B cell (primary cell): ENCODE results near the gene NIPAL1. TPM values are rescaled to one million over a fixed set of nuclear protein-coding genes. Genes with fewer than 3 reads are reported as not detected.

Source experiments
- ATAC-seq: fragments of 200-7000 bp; cut with Tn5 transposase; one replicate; pipeline ENCODE4 v1.10.0; 2021; ENCODE audit warnings: low read depth, mild to moderate bottlenecking, moderate number of reproducible peaks, moderate library complexity
- CTCF ChIA-PET: fragments of 350-600 bp; sonication (Branson Sonifier 250); formaldehyde crosslinking; loops from one replicate; lab custom pipeline; 2021; ENCODE audit warnings: antibody characterized with exemption, inconsistent platforms; lab: Charles Lee
- POLR2A ChIA-PET: fragments of 350-600 bp; sonication (Branson Sonifier 250); formaldehyde crosslinking; loops from one replicate; lab custom pipeline; 2021; ENCODE audit warnings: antibody characterized with exemption; lab: Charles Lee
- DNase-seq: peaks from one replicate; pipeline ENCODE4 v3.0.0; 2013
- H2AFZ ChIP-seq: 2 replicates; pipeline ENCODE4 v1.6.1; 2012; ENCODE audit warnings: mild to moderate bottlenecking, low read depth, low read length; ENCODE audit not compliant: insufficient read depth, poor library complexity, severe bottlenecking
- H3K27ac ChIP-seq, 2 donors: 1 replicate in 1 of 2; 2 replicates in 1 of 2; pipeline ENCODE4 v1.5.1; 2012 to 2013; ENCODE audit warnings: low read length in 2 of 2, mild to moderate bottlenecking in 2 of 2, moderate library complexity in 1 of 2
- H3K27me3 ChIP-seq, 4 experiments: fragments of 200-600 bp in 1 of 4; sonication (generic) in 1 of 4; replicated peaks in 1 of 4; 1 replicate in 2 of 4; 2 replicates in 2 of 4; pipeline versions ENCODE4 v1.6.1 to v1.7.0; 2013 to 2016; ENCODE audit warnings: low read length in 3 of 4, mild to moderate bottlenecking in 2 of 4, mixed read lengths in 1 of 4, moderate library complexity in 1 of 4; ENCODE audit not compliant: insufficient read depth in 4 of 4, control insufficient read depth in 3 of 4; ENCODE audit errors: control extremely low read depth in 1 of 4
- H3K36me3 ChIP-seq, 2 experiments: replicated peaks in 1 of 2; 1 replicate in 1 of 2; 2 replicates in 1 of 2; pipeline versions ENCODE4 v1.6.1 to v1.7.1; 2013; ENCODE audit warnings: low read length in 1 of 2; ENCODE audit not compliant: insufficient read depth in 2 of 2, control insufficient read depth in 1 of 2; ENCODE audit errors: control extremely low read depth in 1 of 2, extremely low read depth in 1 of 2
- H3K4me1 ChIP-seq, 2 donors: fragments of 200-600 bp in 1 of 2; sonication (generic) in 1 of 2; 1 replicate in 1 of 2; 2 replicates in 1 of 2; pipeline versions ENCODE4 v1.5.1 to v1.6.1; 2013 to 2017; ENCODE audit warnings: low read length in 2 of 2; ENCODE audit not compliant: control insufficient read depth in 2 of 2, insufficient read depth in 2 of 2
- H3K4me2 ChIP-seq: replicated peaks from 2 replicates; pipeline ENCODE3; 2012; ENCODE audit warnings: mild to moderate bottlenecking, low read depth, low read length; ENCODE audit not compliant: poor library complexity, severe bottlenecking
- H3K4me3 ChIP-seq, 5 experiments: fragments of 200-600 bp in 1 of 5; sonication (generic) in 1 of 5; 1 replicate in 3 of 5; 2 replicates in 2 of 5; pipeline versions ENCODE4 v1.5.1 to v1.7.0; 2011 to 2016; ENCODE audit warnings: low read length in 4 of 5, mild to moderate bottlenecking in 4 of 5, low read depth in 2 of 5, control low read depth in 1 of 5, moderate library complexity in 1 of 5; ENCODE audit not compliant: insufficient read depth in 1 of 5; ENCODE audit errors: control extremely low read depth in 1 of 5, extremely low read depth in 1 of 5
- H3K79me2 ChIP-seq: fragments of 200-600 bp; sonication (generic); one replicate; pipeline ENCODE4 v1.6.0; 2016; ENCODE audit warnings: low read length; ENCODE audit not compliant: control insufficient read depth, insufficient read depth
- H3K9ac ChIP-seq: fragments of 200-600 bp; sonication (generic); 2 replicates; pipeline ENCODE4 v1.6.1; 2017; ENCODE audit warnings: mild to moderate bottlenecking, low read length, moderate library complexity
- H3K9me3 ChIP-seq, 3 donors: one replicate each; pipeline versions ENCODE4 v1.6.1 to v1.7.1; 2013; ENCODE audit warnings: low read length in 2 of 3; ENCODE audit not compliant: control insufficient read depth in 2 of 3, insufficient read depth in 1 of 3; ENCODE audit errors: control extremely low read depth in 1 of 3
- H4K20me1 ChIP-seq: 2 replicates; pipeline ENCODE4 v1.6.0; 2012; ENCODE audit warnings: mild to moderate bottlenecking, low read length; ENCODE audit not compliant: insufficient read depth, control insufficient read depth, poor library complexity, severe bottlenecking
- H3K27ac Mint-ChIP-seq: one replicate; pipeline ENCODE4 v1.8.0; 2021; ENCODE audit warnings: mixed read lengths
- H3K27me3 Mint-ChIP-seq: one replicate; pipeline ENCODE4 v1.8.0; 2021; ENCODE audit warnings: mixed read lengths
- H3K4me1 Mint-ChIP-seq: one replicate; pipeline ENCODE4 v1.8.0; 2021; ENCODE audit warnings: mixed read lengths
- H3K4me3 Mint-ChIP-seq: one replicate; pipeline ENCODE4 v1.8.0; 2021; ENCODE audit warnings: mixed read lengths
- H3K9me3 Mint-ChIP-seq: one replicate; pipeline ENCODE4 v1.8.0; 2022; ENCODE audit warnings: mixed read lengths; ENCODE audit not compliant: insufficient read depth
- CTCF ChIP-seq: fragments of 200-600 bp; IDR thresholded peaks from one replicate; pipeline ENCODE4 v1.8.0; 2022; ENCODE audit warnings: antibody characterized with exemption, mild to moderate bottlenecking
- EZH2 ChIP-seq: IDR thresholded peaks from 2 replicates; pipeline ENCODE4 v1.6.1; 2012; ENCODE audit warnings: borderline replicate concordance, low read depth, mild to moderate bottlenecking, moderate library complexity, low read length; ENCODE audit not compliant: insufficient read depth, poor library complexity, severe bottlenecking
- WGBS: methylation state at CpG from one replicate; pipeline ENCODE4 v1.1.5; 2013; ENCODE audit warnings: missing lambda C conversion rate; ENCODE audit not compliant: insufficient coverage; 5-methylcytosine and 5-hydroxymethylcytosine counted together
- intact Hi-C: fragments of 100-400 bp; cut with micrococcal nuclease; formaldehyde crosslinking; loops from one replicate; pipeline ENCODE4 v1.10.0; 2022
- polyA plus RNA-seq: library from polyadenylated mRNA; depleted of rRNA; stranded (reverse); fragments of >200 nt; gene quantifications from 2 replicates; pipeline ENCODE4 v1.2.3, GENCODE V29; 2012
- total RNA-seq, 2 donors: library from RNA; stranded (reverse); fragments of 120-200 nt in 1 of 2; gene quantifications; 1 replicate in 1 of 2; 2 replicates in 1 of 2; pipeline versions ENCODE4 v1.2.3 to v1.2.4, GENCODE V29; 2013 to 2022

The NIPAL1 gene
- total and polyA plus RNA-seq, 2 donors (not counting 1 experiment from before 2014, with no cell fraction given): 0.24 to 1.1 TPM

GRCh38 chr4:48071191-48071590, 54.6 kb downstream of the NIPAL1 start:
- H3K4me1 Mint-ChIP-seq: no peaks in the 10 kb centered on the region
- H3K27me3 Mint-ChIP-seq: no peaks in the 10 kb centered on the region
- 67% methylated on average over 3 of the region's 3 CpGs for WGBS
- no peaks in the 10 kb centered on the region for H3K36me3 ChIP-seq
- no peaks in the 10 kb centered on the region for H3K27me3 ChIP-seq
- POLR2A ChIA-PET: no interaction called here
- ATAC-seq: no peak
- H3K9me3 ChIP-seq: no peaks in the 10 kb centered on the region
- H3K4me1 ChIP-seq: no peaks in the 10 kb centered on the region
- no peak overlapping the region for H2AFZ ChIP-seq
- H3K4me2 ChIP-seq: no peak overlapping the region
- H4K20me1 ChIP-seq: no peaks in the 10 kb centered on the region
- CTCF ChIA-PET: interaction anchor here (0.9 kb wide), 1 partner anchor 68 kb away, joined by 3 read pairs; no protein-coding TSS in a partner anchor
- no peaks in the 10 kb centered on the region for H3K9me3 Mint-ChIP-seq
- no peak for TF ChIP-seq CTCF
- TF ChIP-seq EZH2: no peak
- no peaks in the 10 kb centered on the region for H3K79me2 ChIP-seq
- H3K27ac Mint-ChIP-seq: no peak overlapping the region
- H3K4me3 ChIP-seq: no peak overlapping the region
- H3K27ac ChIP-seq: no peak overlapping the region
- no peak for DNase-seq
- intact Hi-C loops: no loop called here
- H3K4me3 Mint-ChIP-seq: no peak overlapping the region
- H3K9ac ChIP-seq: no peak overlapping the region

GRCh38 chr4:48073567-48074103, 57.1 kb downstream of the NIPAL1 start:
- Mint-ChIP-seq H3K4me1 (no peaks in the 10 kb centered on the region), H3K4me3 (no peak overlapping the region), H3K27ac (no peak overlapping the region), H3K27me3 (no peaks in the 10 kb centered on the region), H3K9me3 (no peaks in the 10 kb centered on the region)
- Histone ChIP-seq H3K4me2 (no peak overlapping the region), H3K4me1 (no peaks in the 10 kb centered on the region), H3K79me2 (no peaks in the 10 kb centered on the region), H3K4me3 (no peak overlapping the region), H3K36me3 (no peaks in the 10 kb centered on the region), H4K20me1 (no peaks in the 10 kb centered on the region), H3K9ac (no peak overlapping the region), H3K27me3 (no peaks in the 10 kb centered on the region), H2AFZ (no peak overlapping the region), H3K27ac (no peak overlapping the region), H3K9me3 (no peaks in the 10 kb centered on the region)
- 100% methylated on average over 1 of the region's 3 CpGs for WGBS
- DNase-seq (no peak), ATAC-seq (no peak)
- intact Hi-C loops: no loop called here
- ChIA-PET POLR2A (no interaction called here), CTCF (no interaction called here)
- TF ChIP-seq CTCF (no peak), EZH2 (no peak)
